Measurements from ENCODE around the gene OR6A2. TPM values are rescaled to one million over a fixed set of nuclear protein-coding genes. Genes with fewer than 3 reads are reported as not detected.

Gene OR6A2
- total RNA-seq, 1 donor from 2014 or later, result 0.09 TPM

Other genes starting within 250 kb of the OR6A2 start
- gene RRP8, start 196.1 kb downstream of the OR6A2 start, total RNA-seq, result 23.9 and 25.8 TPM in 2 replicates
- 209 and 218 TPM in 2 replicates for gene ILK, start 195.9 kb downstream of the OR6A2 start, total RNA-seq
- 111 and 113 TPM in 2 replicates for gene TAF10, start 187.5 kb downstream of the OR6A2 start, total RNA-seq
- gene TPP1, start 180.3 kb downstream of the OR6A2 start, total RNA-seq, result 43.4 and 58.3 TPM in 2 replicates
- gene DCHS1, start 143.9 kb downstream of the OR6A2 start, total RNA-seq, result 7.7 and 8.4 TPM in 2 replicates
- 89.2 and 89.9 TPM in 2 replicates for gene MRPL17, start 116.3 kb downstream of the OR6A2 start, total RNA-seq
- 0.07 and 0.27 TPM in 2 replicates for gene OR2AG2, start 27.7 kb downstream of the OR6A2 start, total RNA-seq
- not detected in 2 replicates for gene OR2AG1, start 16.7 kb downstream of the OR6A2 start, total RNA-seq
- gene OR10A5, start 46.0 kb upstream of the OR6A2 start, total RNA-seq, result not detected in 2 replicates
- not detected in 2 replicates for gene OR10A2, start 63.4 kb upstream of the OR6A2 start, total RNA-seq
- not detected in 2 replicates for gene OR10A4, start 76.9 kb upstream of the OR6A2 start, total RNA-seq
- gene OR2D2, start 92.8 kb upstream of the OR6A2 start, total RNA-seq, result 0.39 TPM in 1 of 2 replicates, not detected in the other
- not detected in 2 replicates for gene OR2D3, start 121.3 kb upstream of the OR6A2 start, total RNA-seq
- 2.1 and 2.9 TPM in 2 replicates for gene ZNF215, start 126.7 kb upstream of the OR6A2 start, total RNA-seq
- gene ZNF214, start 220.7 kb upstream of the OR6A2 start, total RNA-seq, result 0.93 and 0.94 TPM in 2 replicates
- not detected in 2 replicates for gene NLRP14, start 220.8 kb upstream of the OR6A2 start, total RNA-seq

Measured in astrocyte (in vitro differentiated cells and primary cell).